DOHH2 (cell line): ENCODE measurements around the gene RALGAPA2.

Experiments used
- EZH2phosphoT487 ChIP-seq: fragments of 200-600 bp; sonication (generic); IDR thresholded peaks from 2 replicates; pipeline ENCODE4 v1.6.1; 2017; ENCODE audit warnings: borderline replicate concordance, mild to moderate bottlenecking, antibody characterized with exemption, low read length, moderate library complexity, mixed read lengths
- TF ChIP-seq, protein P1 (sequence below): fragments of 200-600 bp; sonication (generic); IDR thresholded peaks from one replicate; pipeline ENCODE4 v1.5.1; 2014; ENCODE audit warnings: antibody characterized with exemption, mild to moderate bottlenecking, low read depth, low read length; ENCODE audit not compliant: poor library complexity, severe bottlenecking

DNA sequence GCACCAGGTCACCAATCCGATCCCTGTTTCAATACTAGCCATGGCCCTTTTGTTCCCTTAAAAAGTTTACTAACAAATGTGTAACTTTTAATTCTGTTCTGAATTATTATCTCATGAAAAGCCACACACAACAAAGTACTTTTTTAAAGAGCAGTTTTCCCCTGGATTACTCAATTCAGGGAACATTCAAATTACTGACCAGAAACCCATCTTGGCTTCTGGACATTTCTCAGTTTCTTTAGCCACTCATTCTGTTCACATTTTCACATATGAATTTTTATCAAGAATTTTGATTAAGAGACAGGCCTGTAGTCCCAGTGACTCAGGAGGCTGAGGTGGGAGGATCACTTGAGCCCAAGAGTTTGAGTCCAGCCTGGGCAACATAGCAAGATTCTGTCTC is 297.1 kb downstream of the RALGAPA2 start:
- TF ChIP-seq, protein P1, sequence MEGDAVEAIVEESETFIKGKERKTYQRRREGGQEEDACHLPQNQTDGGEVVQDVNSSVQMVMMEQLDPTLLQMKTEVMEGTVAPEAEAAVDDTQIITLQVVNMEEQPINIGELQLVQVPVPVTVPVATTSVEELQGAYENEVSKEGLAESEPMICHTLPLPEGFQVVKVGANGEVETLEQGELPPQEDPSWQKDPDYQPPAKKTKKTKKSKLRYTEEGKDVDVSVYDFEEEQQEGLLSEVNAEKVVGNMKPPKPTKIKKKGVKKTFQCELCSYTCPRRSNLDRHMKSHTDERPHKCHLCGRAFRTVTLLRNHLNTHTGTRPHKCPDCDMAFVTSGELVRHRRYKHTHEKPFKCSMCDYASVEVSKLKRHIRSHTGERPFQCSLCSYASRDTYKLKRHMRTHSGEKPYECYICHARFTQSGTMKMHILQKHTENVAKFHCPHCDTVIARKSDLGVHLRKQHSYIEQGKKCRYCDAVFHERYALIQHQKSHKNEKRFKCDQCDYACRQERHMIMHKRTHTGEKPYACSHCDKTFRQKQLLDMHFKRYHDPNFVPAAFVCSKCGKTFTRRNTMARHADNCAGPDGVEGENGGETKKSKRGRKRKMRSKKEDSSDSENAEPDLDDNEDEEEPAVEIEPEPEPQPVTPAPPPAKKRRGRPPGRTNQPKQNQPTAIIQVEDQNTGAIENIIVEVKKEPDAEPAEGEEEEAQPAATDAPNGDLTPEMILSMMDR, result no peak
- no peak for TF ChIP-seq EZH2phosphoT487
